Measurements from ENCODE around the gene HSPA6.
"Not testable (repeated sequence)": the region's sequence is repeated elsewhere in the genome, so short reads cannot be mapped to it uniquely, and the experiment has no call there.

Gene HSPA6

DNA sequence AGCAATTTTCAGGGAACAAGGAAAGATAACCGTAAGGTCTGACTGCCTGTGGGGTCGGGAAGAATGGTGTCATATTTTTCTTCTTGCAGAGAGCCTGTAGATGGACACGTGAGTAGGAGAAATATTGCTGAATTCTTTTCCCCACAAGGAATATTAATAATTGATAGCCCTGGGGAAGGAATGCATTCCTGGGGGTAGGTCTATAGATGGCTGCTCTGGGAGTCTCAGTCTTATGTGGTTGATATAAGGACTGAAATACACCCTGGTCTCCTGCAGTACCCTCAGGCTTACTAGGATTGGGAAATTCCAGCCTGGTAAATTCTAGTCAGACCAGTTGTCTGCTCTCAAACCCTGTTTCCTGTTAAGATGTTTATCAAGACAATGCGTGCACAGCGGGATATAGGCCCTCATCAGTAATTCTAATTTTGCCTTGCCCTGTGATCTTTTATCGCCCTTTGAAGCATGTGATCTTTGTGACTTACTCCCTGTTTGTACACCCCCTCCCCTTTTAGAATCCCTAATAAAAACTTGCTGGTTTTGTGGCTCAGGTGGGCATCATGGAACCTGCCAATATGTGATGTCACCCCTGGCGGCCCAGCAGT lies 12.8 kb downstream of the HSPA6 start:
- not testable (repeated sequence) for DNase-seq

DNA sequence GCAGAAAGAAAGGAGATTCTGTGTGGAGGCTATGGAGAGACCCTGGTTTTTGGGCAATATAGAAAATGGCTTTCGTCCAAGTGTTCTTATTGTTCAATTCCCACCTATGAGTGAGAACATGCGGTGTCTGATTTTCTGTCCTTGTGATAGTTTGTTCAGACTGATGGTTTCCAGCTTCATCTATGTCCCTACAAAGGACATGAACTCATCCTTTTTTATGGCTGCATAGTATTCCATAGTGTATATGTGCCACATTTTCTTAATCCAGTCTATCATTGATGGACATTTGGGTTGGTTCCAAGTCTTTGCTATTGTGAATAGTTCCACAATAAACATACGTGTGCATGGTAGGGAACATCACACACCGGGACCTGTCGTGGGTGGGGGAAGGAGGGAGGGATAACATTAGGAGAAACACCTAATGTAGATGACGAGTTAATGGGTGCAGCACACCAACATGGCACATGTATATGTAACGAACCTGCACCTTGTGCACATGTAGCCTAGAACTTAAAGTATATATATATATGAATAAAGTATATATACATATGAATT lies 14.7 kb downstream of the HSPA6 start:
- DNase-seq: not testable (repeated sequence)

DNA sequence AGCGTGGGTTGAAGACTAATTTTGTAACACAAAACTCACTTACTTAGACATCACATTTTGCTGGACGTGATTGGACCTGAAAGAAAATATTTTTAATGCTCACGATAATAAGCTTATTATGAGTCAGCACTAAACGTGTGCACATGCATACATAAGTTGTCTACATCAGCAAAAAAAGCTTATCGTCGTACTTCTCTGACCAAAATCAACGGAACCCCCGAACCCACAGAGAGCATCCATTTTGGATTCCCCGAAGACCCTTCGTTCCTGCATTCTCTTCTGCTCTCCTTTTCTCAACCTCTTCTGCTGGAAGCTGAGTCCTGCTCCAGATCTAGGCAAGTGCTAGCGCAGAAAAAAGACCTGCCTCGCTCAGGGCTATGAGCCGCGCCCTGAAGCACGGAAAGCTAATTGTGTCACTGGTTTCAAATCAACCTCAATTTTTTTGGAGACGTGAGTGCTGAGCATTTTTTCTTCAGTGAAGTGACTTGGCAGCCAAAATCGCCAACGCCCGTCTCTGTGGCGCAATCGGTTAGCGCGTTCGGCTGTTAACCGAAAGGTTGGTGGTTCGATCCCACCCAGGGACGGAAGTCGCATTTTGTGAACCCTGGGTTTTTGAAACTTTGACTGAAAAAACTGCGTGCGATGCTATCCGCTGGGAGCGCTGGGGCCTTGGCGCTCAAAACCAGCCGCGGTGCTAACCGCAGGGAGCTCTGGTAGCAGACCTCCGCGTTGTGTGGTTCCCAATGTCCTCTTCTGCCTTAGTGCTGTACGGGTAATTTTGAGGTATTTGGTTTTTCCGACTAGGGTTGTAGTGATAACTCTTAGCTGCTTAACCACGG lies 15.6 kb downstream of the HSPA6 start:
- peak in 11 of 14 donors; percentile 7 to 84 (median 49) for DNase-seq

DNA sequence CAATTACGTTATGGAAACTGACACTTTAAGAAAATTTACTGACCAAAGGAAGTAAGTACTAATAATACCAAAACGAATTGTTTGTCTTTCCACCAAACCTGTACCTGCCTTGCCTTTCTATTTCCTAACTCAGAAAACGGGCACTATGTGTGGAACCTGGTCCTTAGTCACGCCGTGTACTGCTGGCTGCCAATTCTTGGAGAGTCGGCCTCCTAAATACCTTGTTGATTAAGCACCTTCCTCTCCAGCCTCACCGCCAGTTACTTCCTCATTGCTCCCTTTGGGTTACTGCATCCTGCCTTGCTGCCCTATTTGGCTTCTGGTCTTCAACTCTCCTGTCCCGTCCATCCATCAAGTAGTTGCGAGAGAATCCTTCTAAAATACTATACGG lies 16.2 kb downstream of the HSPA6 start:
- not testable (repeated sequence) for DNase-seq

DNA sequence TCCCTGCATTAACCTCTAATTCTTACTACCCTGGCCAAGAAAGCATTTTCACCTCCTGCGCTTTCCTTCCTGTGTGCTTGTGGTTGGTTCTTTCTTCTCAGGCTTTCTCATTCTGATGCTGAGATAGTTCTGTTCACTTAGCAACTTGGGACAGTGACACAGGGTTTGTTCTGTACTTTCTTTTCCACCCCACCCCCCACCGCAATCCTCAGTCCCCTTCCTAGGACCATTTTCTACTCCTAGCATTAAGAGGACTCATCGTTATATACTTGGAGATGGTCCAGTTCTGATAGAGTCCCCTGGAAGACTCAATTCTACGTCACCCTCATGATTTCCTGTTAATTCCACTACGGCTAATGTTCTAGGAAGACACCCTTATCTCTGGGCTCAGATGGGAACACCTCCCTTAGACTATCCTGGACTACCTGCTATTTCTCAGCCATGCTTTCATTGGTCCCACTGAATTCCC lies 17.8 kb downstream of the HSPA6 start:
- not testable (repeated sequence) for DNase-seq

DNA sequence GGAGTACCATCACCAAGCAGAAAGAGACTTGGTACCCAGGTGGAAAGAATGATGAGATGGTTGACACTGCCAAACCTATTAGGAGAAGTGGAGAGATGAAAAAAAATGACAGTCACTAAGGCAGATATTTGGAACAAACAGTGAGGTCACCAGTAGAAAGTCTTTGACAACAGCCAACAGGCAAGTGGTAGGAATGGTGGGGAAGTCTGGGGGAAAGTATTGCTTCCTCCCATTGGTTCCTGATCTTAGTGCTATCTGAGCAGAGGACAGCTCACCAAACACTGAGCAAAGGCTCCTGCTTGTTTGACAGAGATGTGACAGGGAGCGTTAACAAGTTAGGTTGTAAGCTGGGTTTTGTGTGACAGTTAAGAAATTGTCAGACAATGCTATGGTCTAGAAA lies 18.8 kb downstream of the HSPA6 start:
- not testable (repeated sequence) for DNase-seq

DNA sequence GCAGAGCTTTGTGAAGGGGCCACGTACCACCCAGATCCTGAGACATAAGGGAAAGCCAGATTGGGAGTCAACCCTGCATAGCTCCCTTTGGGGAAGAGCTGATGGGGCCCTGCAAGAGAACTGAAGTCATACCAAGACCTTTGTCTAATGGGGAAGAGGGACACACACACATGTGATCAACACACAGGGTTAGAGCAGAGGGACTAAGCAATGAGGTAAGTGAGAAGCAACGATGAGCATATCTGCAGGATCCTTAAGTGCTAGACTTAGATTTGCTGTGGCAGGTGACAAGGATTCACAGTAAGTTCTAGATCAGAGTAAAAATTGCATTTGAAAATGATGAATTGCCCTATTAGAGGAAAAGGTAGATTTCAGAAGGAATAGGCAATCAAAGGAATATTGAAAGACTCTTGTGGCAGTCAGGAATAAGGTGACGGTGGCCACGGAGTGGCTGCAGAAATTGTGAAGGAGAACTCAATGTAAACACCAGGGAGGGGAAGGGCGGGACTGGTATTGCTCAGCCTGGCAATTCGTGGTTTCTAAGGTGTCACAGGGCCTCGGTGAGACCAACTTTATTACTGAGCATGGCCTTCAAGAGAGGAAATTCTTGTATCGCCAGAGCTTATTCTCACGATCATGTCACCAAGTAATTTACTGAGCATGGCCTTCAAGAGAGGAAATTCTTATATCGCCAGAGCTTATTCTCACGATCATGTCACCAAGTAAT lies 20.8 kb downstream of the HSPA6 start:
- DNase-seq: not testable (repeated sequence)

DNA sequence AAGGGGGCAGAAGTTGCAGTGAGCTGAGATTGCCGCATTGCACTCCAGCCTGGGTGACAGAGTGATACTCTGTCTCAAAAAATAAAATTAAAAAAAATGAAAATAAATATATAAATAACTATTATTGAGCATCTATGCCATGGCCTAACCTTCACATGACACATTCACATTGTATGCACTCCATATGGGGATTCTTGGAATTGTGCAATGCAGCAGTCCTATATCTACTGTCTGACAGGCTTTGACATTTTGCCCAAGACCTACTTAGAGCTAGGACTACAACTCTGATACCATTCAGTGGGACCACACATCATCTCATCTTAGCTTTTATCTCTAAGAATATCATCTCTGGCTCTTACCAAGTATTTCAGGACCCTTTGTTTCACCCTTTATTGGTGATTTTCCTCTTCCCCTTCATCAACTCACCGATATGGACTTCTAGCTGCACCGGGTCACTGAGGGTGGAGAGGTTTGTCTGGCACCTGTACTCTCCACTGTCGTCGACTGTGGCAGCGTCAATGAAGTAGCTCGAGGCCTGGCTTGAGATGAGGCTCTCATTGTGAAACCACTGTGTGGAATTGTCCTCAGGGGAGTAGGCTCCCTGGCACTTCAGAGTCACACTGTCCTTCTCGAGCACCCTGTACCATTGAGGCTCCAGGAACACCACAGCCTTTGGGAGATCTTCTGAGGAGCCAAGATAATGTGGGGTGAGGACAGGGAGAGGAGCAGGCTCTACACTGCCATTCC lies 23.8 kb downstream of the HSPA6 start:
- DNase-seq: not testable (repeated sequence)

DNA sequence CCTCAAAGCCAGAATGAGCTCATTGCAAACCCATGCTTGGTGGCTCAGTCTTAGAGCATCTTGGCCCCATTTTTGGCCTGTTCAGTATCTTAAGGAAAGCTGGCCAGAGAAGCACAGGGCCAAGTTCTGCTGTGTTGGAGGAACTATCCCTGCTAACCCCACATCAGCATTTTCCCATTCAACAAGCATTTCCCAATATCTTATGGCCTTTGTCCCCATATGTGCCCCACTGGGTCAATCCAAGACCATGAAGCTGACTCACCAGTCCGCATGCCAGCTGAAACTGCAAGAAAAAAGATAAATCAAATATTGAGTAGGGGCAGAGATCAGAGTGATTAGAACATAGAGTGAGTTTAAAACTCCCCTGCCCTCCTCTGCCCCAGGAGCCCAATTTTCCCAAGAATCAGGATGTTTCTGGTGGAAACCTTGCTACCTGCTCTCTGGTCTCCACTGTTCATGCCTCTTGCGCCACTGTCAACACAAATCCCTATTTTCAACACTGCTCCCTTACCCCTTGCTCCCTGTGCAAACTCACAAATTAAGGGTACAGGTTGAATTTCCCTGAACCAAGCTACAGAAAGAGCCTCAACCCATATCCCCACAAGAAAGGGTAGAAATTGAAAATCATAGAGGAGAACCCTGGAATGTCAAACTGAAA lies 24.5 kb downstream of the HSPA6 start:
- not testable (repeated sequence) for DNase-seq

DNA sequence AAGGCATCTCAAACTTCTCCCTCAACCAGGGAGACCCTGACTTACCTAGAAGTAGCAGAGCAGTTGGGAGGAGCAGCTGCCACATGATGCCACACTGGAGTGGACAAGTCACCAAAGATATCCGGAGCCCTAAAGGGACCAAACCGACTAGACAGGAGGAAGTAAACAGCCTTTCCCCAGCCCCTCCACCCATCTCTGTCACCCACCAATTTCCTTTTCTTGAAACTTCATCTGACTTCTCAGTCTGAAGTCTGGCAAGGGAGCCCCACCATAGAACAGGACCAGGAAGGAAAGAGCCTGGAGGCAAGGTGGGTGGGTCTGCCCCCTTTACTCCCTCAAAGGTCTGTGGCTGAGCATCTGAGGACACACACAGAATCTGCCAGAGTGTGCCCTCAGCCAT lies 25.3 kb downstream of the HSPA6 start, which contains the start of gene FCGR3A:
FCGR3A (minus strand) TSS at position 167 of the 400 bp plus-strand sequence; CDS start at position 85, 82 bp downstream.
- DNase-seq: peak in 3 of 14 donors; percentile 17 to 47 (median 27)

DNA sequence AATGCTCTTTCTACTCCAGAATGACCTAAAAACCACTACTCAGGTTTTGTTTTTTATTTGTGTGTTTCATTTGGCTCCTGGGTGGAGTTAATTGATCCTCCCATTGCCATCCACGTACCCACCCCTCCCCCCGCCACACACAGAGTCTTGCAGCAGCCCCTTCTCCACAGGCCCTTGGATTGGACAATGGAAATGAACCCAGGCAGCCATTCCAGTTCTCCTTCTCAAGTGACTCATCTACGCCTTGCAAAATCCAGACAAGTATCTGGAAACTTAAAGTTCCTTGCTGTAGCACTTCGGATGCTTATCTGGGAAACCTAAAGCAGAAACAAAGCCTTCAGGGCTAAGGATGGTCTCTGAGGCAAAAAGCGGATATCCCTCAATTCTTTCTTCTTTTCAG lies 26.6 kb downstream of the HSPA6 start:
- not testable (repeated sequence) for DNase-seq

DNA sequence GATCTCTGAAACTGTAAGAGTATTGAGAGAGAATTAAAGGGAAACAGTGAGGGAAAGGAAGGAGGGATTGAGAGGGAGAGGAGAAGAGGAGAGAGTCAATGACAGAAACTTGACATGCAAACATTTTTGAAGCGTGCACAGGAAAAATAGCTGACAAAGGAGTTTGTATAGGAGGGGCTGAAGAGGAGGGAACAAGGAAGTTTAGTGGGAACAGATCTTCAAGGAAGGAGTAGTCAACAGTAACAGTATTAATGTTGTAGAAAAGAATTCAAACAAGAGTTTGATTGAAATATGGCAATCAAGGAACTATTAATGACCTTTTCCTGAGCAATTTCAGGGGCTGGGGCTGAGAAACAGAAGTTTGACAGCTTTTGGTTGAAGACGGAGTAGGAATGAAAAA lies 29.3 kb downstream of the HSPA6 start:
- DNase-seq: not testable (repeated sequence)

DNA sequence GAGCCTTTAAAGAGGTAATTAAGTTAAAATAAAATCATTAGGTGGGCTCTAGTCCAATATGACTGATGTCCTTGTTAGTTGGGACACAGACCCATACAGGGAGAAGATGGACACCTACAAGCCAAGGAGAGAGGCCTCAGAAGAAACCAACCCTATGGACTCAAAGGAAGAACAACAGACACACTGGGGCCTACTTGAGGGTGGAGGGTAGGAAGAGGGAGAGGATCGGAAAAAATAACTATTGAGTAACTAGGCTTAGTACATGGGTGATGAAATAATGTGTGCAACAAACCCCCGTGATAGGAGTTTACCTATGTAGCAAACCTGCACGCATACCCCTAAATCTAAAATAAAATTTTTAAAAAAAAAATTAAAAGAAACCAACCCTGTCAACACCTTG lies 30.0 kb downstream of the HSPA6 start:
- not testable (repeated sequence) for DNase-seq

DNA sequence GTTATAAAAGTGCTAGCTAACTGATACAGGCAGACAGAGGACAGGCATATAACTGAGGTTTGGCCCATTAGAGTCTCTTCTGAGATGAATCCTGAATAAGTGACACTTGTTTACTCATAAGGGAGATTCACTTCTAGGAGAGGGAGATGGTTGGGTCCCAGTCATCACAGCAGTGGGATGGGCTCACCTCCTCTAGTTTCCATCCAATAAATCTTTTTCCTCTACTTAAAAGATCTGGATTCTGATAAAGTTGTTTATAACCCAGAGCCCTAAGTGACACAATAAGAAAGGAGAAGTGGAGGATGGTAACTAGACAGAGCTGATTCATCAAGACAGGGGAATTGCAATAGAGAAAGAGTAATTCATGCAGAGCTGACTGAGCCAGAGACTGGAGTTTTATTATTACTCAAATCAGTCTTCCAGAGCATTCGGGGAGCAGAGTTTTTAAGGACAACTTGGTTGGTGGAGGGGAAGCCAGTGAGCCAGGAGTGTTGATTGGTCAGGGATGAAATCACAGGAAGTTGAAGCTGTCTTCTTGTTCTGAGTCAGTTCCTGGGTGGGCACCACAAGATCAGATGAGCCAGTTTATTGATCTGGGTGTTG lies 30.6 kb downstream of the HSPA6 start:
- DNase-seq: not testable (repeated sequence)

DNA sequence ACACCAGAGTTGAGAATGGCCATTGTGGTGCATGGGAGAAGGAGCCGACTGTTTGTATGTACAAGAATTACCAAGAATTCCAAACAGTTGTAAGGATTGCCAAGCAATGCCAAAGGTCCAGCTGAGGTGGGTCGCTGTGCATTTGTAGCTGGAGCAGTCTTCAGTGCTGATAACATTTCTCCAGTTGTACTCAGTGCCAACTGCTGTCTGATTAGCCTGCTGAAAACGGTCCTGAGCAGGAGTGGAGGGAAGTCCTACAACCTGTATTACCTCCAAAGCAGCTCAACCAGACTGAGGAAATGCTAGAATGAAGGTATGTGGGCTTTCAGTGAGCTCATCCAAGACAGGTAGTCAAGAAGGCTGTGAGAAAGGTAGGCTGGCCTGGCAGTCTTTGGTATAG lies 31.8 kb downstream of the HSPA6 start:
- not testable (repeated sequence) for DNase-seq

DNA sequence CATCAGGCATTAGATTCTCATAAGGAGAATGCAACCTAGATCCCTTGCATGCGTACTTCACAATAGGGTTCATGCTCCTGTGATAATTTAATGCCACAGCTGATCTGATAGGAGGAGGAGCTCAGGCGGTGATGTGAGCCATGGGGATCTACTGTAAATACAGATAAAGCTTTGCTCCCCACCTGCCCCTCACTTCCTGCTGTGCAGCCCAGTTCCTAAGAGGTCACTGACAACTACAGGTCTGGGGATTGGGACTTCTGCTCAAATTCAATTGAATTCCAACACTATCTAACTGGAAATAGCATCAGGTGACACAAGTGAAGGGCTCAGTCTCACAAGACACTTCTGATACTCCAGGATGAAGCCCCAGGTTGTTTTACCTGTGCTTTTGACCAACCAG lies 32.6 kb downstream of the HSPA6 start:
- DNase-seq: not testable (repeated sequence)

DNA sequence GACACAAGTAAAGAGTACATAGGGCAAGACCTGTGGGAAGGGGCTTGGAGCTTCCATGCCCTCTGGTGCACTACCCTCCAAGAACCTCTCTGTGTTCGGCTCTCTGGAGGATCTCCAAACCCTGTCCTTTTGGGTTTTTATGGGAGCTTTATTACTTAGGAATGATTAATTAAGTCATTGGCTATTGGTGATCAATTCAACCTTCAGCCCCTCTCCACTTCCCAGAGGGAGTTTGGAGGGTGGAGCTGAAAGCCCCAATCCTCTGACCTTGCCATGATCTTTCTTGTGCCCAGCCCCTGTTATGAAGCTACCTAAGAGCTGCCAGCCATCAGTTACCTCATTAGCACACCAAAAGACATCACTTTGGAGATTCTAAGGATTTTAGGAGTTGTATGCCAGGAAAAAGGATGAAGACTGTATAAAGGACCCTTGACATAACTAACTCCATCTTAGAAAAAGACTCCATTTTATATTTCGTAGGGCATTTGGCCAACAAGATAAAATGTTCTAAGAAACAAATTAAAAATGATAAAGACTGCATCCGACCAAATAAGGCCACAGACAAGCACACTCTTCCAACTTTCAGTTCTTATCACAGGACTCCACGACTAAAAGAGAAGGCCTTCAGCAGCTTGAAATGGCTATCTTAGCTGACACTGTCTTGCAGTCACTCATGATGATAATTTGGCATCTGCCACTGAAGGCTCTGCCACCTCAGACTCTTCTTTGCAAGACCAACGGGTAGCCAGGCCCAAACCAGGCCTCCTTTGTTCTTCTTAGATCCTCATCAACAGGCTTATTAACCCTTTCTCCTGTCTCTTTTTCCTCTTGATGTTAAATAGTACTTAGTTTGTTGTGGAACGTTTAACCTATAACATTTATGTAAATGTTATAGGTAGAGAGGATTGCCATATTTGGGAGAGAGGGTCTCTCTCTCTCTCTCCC lies 33.4 kb downstream of the HSPA6 start:
- DNase-seq: not testable (repeated sequence)

DNA sequence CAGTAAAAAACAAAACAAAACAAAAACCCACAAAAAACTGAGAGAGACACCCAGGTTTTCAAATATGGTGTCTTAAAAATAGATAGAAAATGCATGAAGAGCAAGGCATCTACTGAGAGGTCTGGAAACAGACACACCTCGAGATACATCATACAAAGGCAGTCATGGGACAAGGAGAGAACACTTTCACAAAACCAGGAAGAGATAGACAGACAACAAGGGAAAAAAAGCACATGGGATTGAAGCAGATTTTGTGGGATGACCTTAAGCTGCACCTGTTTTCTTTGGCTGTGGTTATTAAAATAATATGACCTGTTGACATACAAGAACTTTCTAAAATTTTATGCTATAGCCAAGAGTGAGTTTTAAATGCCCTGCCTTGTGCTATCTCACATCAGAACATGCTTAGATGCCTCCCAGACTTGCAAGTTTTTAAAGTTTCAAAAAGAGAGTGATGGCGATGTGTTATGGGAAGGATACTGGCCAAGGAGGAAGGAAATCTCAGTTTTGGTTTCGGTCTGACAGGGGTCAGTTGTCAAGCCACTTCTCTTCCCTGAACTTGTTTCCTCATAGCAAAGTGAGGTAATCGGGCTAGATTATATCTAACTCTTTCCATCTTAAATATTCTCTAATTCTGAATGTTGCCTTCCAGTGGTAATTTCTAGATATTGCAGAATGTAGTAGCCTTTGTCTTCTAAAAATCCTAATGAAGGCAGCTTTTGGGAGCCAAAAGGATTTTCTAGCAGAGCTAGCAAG lies 36.8 kb downstream of the HSPA6 start:
- DNase-seq: peak in 4 of 14 donors; percentile 5 to 28 (median 7)

DNA sequence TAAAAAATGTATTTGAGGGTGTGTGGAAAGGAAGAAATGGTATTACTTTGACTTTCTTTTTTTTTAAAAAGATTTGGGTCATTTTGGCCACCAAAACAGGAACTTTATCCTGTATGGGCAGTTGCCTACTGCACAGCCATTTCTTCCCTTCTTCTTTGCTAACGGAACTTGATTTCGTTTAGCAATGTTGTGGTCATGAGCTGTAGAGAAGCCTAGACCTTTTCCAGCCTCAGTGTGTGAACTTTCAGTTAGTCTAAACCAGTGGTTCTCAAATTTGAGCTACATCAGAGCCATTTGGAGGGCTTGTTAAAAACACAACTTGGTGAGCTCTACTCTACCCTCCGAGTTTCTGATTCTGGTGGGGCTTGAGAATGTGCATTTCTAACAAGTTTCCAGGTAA lies 38.1 kb downstream of the HSPA6 start:
- not testable (repeated sequence) for DNase-seq
